HEK293T (cell line): Measurements from ENCODE around the gene TMEM9B.

ENCODE experiments used
- BHLHE40 ChIP-seq: fragments of 450-650 bp; IDR thresholded peaks from 2 replicates; pipeline ENCODE4 v1.6.1; 2016; ENCODE audit warnings: mild to moderate bottlenecking, moderate library complexity, borderline replicate concordance
- FOXA1 ChIP-seq: fragments of 450-650 bp; IDR thresholded peaks from 2 replicates; pipeline ENCODE4 v1.6.1; 2016; ENCODE audit warnings: mild to moderate bottlenecking
- FOXM1 ChIP-seq: fragments of 450-650 bp; IDR thresholded peaks from 2 replicates; pipeline ENCODE4 v1.6.1; 2017; ENCODE audit warnings: mild to moderate bottlenecking, borderline replicate concordance
- SUZ12 ChIP-seq: fragments of 450-650 bp; IDR thresholded peaks from 2 replicates; pipeline ENCODE4 v1.6.1; 2016; ENCODE audit warnings: mild to moderate bottlenecking
- TARDBP ChIP-seq: fragments of 450-650 bp; IDR thresholded peaks from 2 replicates; pipeline ENCODE4 v1.6.1; 2016

GRCh38 chr11:8913961-8914660, 50.1 kb downstream of the TMEM9B start:
- TF ChIP-seq FOXM1 (no peak), BHLHE40 (no peak), SUZ12 (no peak), FOXA1 (no peak), TARDBP (no peak)
